ENCODE results near the gene CERKL.
"Not testable (repeated sequence)": the region's sequence is repeated elsewhere in the genome, so short reads cannot be mapped to it uniquely, and the experiment has no call there.

Gene CERKL, protein sequence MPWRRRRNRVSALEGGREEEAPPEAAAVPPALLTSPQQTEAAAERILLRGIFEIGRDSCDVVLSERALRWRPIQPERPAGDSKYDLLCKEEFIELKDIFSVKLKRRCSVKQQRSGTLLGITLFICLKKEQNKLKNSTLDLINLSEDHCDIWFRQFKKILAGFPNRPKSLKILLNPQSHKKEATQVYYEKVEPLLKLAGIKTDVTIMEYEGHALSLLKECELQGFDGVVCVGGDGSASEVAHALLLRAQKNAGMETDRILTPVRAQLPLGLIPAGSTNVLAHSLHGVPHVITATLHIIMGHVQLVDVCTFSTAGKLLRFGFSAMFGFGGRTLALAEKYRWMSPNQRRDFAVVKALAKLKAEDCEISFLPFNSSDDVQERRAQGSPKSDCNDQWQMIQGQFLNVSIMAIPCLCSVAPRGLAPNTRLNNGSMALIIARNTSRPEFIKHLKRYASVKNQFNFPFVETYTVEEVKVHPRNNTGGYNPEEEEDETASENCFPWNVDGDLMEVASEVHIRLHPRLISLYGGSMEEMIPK

GRCh38 chr2:181656450-181657291 lies at the start of gene CERKL:
Gene CERKL, minus strand, starts transcription at chr2:181657105. Its CDS starts 99 bp downstream, at chr2:181657006.
- DNase-seq (ENCODE audit: low read depth in 2 of 2) = no peak

GRCh38 chr2:181702519-181702918 lies 45.6 kb upstream of the CERKL start:
- DNase-seq (ENCODE audit: low read depth in 2 of 2) = not testable (repeated sequence)

- no peak for DNase-seq (ENCODE audit: low read depth in 2 of 2)
Observed at GRCh38 chr2:181698223-181698622, 41.3 kb upstream of the CERKL start.

GRCh38 chr2:181697571-181697970 lies 40.7 kb upstream of the CERKL start:
- DNase-seq (ENCODE audit: low read depth in 2 of 2) = no peak

GRCh38 chr2:181697126-181697525 lies 40.2 kb upstream of the CERKL start:
- DNase-seq (ENCODE audit: low read depth in 2 of 2) = no peak

GRCh38 chr2:181694271-181694670 lies 37.4 kb upstream of the CERKL start:
- DNase-seq (ENCODE audit: low read depth in 2 of 2) = no peak

DNA sequence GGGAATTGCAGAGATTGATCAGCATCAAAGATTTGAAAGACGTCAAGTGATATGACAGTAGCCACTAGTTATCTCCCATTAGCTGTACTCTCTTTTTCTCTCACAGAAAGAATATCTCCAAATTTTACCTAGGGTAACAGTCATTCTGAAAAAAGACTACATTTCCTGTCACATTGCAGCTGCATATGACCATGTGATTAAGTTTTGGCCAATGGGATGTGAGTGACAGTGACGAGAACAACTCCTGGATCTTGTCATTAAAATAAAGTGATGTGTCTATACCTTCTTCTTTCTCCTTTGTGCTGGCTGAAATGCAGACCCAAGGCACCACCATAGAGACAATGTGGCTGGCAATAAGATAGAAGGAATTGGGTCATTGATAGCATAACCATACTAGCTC lies 34.0 kb upstream of the CERKL start:
- no peak for DNase-seq (ENCODE audit: low read depth in 2 of 2)

GRCh38 chr2:181686576-181687185 lies 29.8 kb upstream of the CERKL start:
- no peak for DNase-seq (ENCODE audit: low read depth in 2 of 2)

- no peak for DNase-seq (ENCODE audit: low read depth in 2 of 2)
Observed at GRCh38 chr2:181685150-181685688, 28.3 kb upstream of the CERKL start.

DNA sequence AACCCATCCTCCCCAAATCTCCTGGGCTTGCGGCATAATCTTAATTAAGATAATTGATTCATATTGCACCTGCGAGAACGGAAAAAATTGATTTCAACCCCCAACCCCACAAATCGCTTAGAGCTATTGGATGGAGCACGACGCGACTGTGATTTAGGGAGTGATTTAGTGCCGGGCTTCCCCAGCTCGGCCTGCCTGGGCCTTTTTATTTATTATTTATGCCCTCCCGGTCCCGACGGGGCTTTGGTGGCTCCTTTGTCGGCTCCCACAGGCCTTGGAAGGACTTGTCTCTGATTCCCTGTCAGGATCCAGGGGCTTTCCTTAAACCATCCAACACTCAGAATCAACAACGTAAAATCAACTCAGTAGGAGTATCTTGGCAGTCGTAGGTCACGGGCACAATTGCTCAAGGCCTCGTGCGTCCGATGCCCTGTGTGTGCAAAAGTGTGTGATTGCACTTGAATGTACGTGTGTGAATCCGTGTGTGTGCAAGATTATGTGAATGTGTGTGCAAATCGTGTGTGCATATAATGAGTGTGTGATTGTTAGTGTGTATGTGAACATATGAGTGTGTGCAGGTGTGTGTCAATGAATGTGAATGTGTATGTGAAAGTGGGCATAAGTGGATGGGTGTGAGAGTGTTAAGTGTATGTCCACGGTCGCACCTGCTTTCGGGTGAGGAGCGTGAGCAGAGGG lies 27.7 kb upstream of the CERKL start:
- no peak for DNase-seq (ENCODE audit: low read depth in 2 of 2)

DNA sequence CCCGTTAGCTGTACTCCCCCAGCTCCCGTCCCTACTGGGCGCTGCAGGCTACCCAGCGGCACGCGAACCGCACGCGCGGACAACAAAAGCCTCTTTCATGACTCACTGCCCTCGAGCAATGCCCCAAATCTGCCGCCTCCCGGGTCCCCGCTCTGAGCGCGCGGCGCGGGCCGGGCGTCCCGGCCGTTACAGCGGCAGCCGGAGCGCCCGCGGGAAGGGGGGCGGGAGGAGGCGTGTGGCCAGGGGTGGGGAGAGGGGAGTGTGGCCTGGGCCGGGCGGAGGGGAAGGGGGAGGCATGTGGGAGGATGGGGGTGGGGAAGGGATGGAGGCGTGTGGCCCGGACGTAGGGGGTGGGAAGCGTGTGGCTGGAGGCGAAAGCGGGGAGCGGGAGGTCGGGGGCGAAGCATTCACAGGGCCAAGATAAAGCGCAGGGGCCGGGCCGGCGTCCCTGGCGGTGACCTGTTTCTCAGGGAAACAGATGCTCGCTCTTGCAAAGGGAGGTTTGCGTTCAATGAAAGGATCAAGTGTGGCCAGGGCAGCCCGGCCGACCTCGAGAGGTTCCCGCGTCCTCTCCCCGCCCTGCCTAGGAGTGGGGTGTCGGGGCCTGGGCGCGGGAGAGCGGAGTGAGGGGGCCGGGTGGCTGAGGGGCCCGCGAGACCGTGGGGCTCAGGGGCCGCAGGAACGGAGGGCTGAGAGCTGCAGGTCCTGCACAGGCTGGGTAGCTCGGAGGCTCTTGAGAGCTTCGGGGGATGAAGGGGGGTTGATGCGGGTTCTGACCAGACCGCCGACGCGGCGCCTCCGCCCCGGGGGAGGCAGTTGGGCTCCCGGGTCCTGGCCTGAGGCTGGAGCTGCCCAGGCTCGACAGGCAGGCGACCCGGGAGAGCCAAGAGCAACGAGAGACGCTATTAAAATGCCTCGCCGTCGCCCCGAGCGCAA lies 26.9 kb upstream of the CERKL start:
- no peak for DNase-seq (ENCODE audit: low read depth in 2 of 2)

DNA sequence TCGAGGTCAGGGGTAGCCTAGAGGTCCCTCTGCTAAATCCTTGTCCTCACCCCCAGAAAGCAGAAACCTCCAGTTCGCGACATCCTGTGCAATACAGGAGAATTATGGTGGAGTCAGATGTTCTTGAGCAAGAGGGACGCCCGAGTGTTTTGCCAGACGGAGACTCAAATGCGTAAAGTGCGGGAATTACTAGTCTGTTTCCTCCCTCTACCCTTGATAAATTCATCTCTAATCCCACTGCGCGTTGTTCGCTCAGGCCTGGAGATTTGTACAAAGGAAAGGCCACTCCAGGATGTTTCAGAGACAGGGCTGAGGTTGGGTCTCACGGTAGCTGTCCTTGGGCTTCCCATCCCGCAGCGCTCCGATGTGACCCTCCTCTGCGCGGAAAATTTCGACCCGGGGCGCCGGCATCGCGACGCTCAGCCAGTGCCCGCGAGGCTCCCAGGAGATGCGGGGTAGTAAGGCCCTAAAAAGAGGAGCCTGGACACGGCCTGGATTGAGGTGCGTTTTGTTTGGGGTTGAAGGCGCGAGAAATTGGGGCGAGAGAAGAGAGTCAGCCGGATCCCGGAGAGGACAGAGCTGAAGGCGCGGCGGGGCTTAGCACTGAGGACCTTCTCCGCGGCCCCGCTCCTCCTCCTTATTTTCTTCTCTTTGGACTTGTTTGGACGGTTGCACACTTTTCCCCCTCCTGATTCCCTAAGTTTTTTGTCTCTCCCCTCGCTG lies 26.1 kb upstream of the CERKL start:
- no peak for DNase-seq (ENCODE audit: low read depth in 2 of 2)

DNA sequence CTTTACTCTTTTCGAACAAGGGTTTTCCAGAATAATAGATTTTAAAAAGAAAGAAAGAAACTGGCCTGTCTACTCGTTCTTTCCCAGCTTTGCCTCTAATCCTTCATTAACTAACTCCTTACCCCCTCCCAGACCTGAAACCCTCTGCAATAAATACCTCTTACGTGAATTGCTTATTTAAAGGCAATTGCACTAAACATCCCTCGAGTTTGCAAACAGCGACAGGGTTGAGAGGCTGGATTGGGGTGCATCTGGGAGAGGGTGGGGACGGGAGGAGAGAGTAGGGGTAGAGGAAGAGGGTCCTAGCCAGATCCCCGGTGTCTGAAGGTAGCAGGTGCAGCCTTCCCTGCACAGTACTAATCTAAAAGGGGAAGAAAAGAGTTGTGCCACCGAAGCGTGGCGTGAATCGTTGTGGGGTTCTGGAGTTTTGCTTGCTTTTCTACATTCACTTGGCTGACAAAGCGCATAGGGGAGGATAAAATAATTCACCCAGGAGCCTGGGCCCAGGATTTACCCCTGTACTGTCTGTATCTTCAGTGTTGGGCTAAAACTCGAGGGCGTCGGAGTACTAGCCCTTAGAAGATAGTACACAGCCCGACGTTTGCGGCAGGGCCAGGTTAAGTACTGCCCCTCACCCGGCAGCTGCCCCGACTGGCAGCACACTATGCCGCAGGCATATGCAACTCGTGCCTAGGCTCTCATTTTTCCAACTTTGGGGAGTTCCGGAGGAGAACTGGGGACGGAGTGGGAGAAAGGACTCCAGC lies 25.3 kb upstream of the CERKL start:
- no peak for DNase-seq (ENCODE audit: low read depth in 2 of 2)

GRCh38 chr2:181680937-181681811 lies 24.3 kb upstream of the CERKL start:
- no peak for DNase-seq (ENCODE audit: low read depth in 2 of 2)

- no peak for DNase-seq (ENCODE audit: low read depth in 2 of 2)
Observed at GRCh38 chr2:181680055-181680936, 23.4 kb upstream of the CERKL start, which contains the start of gene NEUROD1. Gene NEUROD1, minus strand, starts transcription at chr2:181680517. Its CDS starts 1,657 bp downstream, at chr2:181678860.

- DNase-seq (ENCODE audit: low read depth in 2 of 2) = no peak
Observed at GRCh38 chr2:181679544-181679979, 22.7 kb upstream of the CERKL start.
